ENCODE results near the gene ZNF554.
"Not testable (repeated sequence)": the region's sequence is repeated elsewhere in the genome, so short reads cannot be mapped to it uniquely, and the experiment has no call there.

The ZNF554 gene

GRCh38 chr19:2790557-2791271, 29.0 kb upstream of the ZNF554 start:
- DNase-seq (ENCODE audit: low read depth) = no peak

GRCh38 chr19:2791440-2791839, 28.2 kb upstream of the ZNF554 start:
- DNase-seq (ENCODE audit: low read depth) = no peak

GRCh38 chr19:2791876-2792275, 27.8 kb upstream of the ZNF554 start:
- DNase-seq (ENCODE audit: low read depth) = no peak

GRCh38 chr19:2792666-2793065, 27.0 kb upstream of the ZNF554 start:
- not testable (repeated sequence) for DNase-seq (ENCODE audit: low read depth)

- no peak for DNase-seq (ENCODE audit: low read depth)
Measured at GRCh38 chr19:2793126-2793525, 26.5 kb upstream of the ZNF554 start.

GRCh38 chr19:2793577-2793976, 26.1 kb upstream of the ZNF554 start:
- DNase-seq (ENCODE audit: low read depth) = no peak

- DNase-seq (ENCODE audit: low read depth) = no peak
Measured at GRCh38 chr19:2795827-2796658, 23.6 kb upstream of the ZNF554 start.

- DNase-seq (ENCODE audit: low read depth) = no peak
Measured at GRCh38 chr19:2796659-2797266, 22.9 kb upstream of the ZNF554 start.

- DNase-seq (ENCODE audit: low read depth) = no peak
Measured at GRCh38 chr19:2797280-2797679, 22.4 kb upstream of the ZNF554 start.

- no peak for DNase-seq (ENCODE audit: low read depth)
Measured at GRCh38 chr19:2798158-2798685, 21.4 kb upstream of the ZNF554 start.

- DNase-seq (ENCODE audit: low read depth) = no peak
Measured at GRCh38 chr19:2798733-2799132, 20.9 kb upstream of the ZNF554 start.

- no peak for DNase-seq (ENCODE audit: low read depth)
Measured at GRCh38 chr19:2799273-2800020, 20.2 kb upstream of the ZNF554 start.

GRCh38 chr19:2800506-2800905, 19.2 kb upstream of the ZNF554 start:
- DNase-seq (ENCODE audit: low read depth) = no peak

- no peak for DNase-seq (ENCODE audit: low read depth)
Measured at GRCh38 chr19:2802826-2803225, 16.8 kb upstream of the ZNF554 start.

- no peak for DNase-seq (ENCODE audit: low read depth)
Measured at GRCh38 chr19:2803486-2804155, 16.0 kb upstream of the ZNF554 start.

GRCh38 chr19:2804156-2805004, 15.3 kb upstream of the ZNF554 start:
- no peak for DNase-seq (ENCODE audit: low read depth)

GRCh38 chr19:2805261-2805900, 14.3 kb upstream of the ZNF554 start:
- DNase-seq (ENCODE audit: low read depth) = no peak

GRCh38 chr19:2805991-2806649, 13.5 kb upstream of the ZNF554 start:
- DNase-seq (ENCODE audit: low read depth) = no peak

- DNase-seq (ENCODE audit: low read depth) = no peak
Measured at GRCh38 chr19:2806736-2807378, 12.8 kb upstream of the ZNF554 start.

Data from activated T-cell treated with anti-CD3 and anti-CD28 coated beads for 48 hours (primary cell).